ENCODE measurements around the gene DPP9.
A peak's percentile ranks its signal among the peaks of the same experiment; 100 is the strongest.
"Not testable (repeated sequence)": the region's sequence is repeated elsewhere in the genome, so short reads cannot be mapped to it uniquely, and the experiment has no call there.

The DPP9 gene

DNA sequence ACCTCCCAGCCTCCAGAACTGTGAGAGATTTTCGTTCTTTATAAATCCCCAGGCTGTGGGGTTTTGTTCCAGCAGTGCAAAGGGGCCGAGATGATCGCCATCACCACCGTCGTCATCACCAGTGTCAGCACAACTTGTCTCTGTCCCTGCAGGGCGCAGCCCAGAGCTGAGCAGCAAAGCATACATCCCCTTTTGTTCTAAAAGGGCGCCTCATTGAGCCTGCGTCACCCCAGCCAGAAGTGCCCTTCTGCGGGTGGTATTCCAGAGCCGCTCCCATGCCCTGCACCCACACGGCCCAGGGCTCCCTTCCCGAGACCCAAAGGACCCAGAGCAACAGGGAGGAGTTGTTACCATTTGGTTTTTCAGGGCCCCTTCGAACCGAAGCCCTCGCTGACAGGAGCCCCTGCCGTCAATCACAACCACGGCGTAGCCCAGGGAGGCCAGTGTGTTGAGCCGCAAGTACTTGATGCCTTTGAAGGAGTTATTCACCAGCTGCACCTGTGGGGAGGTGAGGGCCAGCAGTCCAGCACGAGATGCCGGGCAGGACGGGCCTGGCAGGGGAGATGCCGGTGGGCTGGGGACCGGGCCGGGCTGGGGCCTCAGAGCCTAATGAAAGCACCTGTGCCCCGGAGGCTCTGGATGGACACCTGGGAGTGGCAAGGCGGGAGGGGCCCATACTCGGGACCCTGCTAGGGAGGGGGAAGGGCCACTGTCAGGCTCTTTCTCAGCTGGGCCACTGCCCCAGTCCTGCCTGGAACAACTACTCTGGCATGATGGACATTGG, 39.1 kb downstream of the DPP9 start:
- peaks cover 48% of the 10 kb centered on the region for H3K36me3 Mint-ChIP-seq (ENCODE audit: insufficient read depth)
- H3K4me3 Mint-ChIP-seq = no peak overlapping the region
- DNase-seq (no peak), ATAC-seq (replicated peaks) (no peak)
- H3K9me3 Mint-ChIP-seq = no peaks in the 10 kb centered on the region
- H3K27ac Mint-ChIP-seq = no peak overlapping the region
- H3K4me1 Mint-ChIP-seq (ENCODE audit: low read depth in 2 of 2) = no peaks in the 10 kb centered on the region
- H3K27me3 Mint-ChIP-seq = no peaks in the 10 kb centered on the region

- H3K4me3 Mint-ChIP-seq = no peak overlapping the region
- ATAC-seq (replicated peaks) = no peak
- no peak overlapping the region for H3K27ac Mint-ChIP-seq
- no peaks in the 10 kb centered on the region for H3K9me3 Mint-ChIP-seq
- DNase-seq = no peak
- no peaks in the 10 kb centered on the region for H3K4me1 Mint-ChIP-seq (ENCODE audit: low read depth in 2 of 2)
- no peaks in the 10 kb centered on the region for H3K27me3 Mint-ChIP-seq
- H3K36me3 Mint-ChIP-seq (ENCODE audit: insufficient read depth) = peaks cover 57% of the 10 kb centered on the region
Measured at GRCh38 chr19:4682417-4683200, 41.0 kb downstream of the DPP9 start.

- not testable (repeated sequence) for DNase-seq; H3K27me3 Mint-ChIP-seq; H3K27ac Mint-ChIP-seq; H3K4me1 Mint-ChIP-seq (ENCODE audit: low read depth in 2 of 2); ATAC-seq (replicated peaks); H3K9me3 Mint-ChIP-seq; H3K4me3 Mint-ChIP-seq
- peaks cover 50% of the 10 kb centered on the region for H3K36me3 Mint-ChIP-seq (ENCODE audit: insufficient read depth)
Measured at GRCh38 chr19:4680021-4680420, 43.6 kb downstream of the DPP9 start.

GRCh38 chr19:4678881-4679790, 44.5 kb downstream of the DPP9 start:
- Mint-ChIP-seq H3K36me3 (ENCODE audit: insufficient read depth) (peaks cover 45% of the 10 kb centered on the region), H3K27me3 (no peaks in the 10 kb centered on the region), H3K27ac (no peak overlapping the region), H3K4me1 (ENCODE audit: low read depth in 2 of 2) (peaks cover 0 to 1% of the 10 kb centered on the region in 2 donors), H3K9me3 (no peaks in the 10 kb centered on the region), H3K4me3 (no peak overlapping the region)
- ATAC-seq (replicated peaks) = peak; percentile 36
- DNase-seq = no peak

DNA sequence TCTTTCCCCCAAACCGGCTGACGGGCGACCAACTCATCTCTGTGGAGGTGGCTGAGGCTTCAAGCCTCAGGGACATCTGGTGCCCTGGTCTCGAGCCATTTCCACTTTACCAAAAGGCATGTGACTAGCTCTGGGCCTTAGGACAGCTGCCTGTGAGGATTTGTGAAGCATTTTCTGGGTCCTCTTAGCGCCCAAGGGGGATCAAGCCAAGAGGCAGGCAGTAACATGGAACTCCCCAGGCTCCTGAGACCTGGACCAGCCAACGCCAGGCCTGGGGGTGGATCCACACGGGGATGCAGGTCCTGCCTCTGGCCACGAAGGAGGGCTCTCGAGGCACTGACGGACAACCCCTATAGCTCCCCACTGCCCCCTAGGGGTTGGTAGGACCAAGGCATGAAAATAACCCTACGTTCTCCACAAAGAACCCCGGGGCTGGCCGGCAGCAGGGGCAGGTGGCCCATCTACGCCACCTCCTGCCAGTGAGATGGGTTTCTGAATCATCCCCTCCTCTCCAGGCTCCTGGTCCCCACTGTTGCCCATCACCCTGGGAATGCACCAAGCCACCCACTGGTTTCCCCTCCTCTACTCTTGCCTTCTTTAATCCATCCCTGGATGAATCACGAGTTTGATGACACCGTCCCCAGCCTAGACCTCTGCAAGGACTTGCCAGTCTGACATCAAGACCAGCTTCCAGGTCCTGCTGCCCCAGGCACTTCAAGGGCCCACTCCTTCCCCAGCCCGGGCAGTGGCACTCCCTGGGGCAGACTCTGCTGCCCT, 46.5 kb downstream of the DPP9 start:
- DNase-seq = no peak
- no peaks in the 10 kb centered on the region for H3K27me3 Mint-ChIP-seq
- H3K4me3 Mint-ChIP-seq = no peak overlapping the region
- H3K36me3 Mint-ChIP-seq (ENCODE audit: insufficient read depth) = peaks cover 46% of the 10 kb centered on the region
- peaks cover 0 to 1% of the 10 kb centered on the region in 2 donors for H3K4me1 Mint-ChIP-seq (ENCODE audit: low read depth in 2 of 2)
- H3K27ac Mint-ChIP-seq = peak overlapping the region; percentile 49 to 57
- peak; percentile 27 for ATAC-seq (replicated peaks)
- H3K9me3 Mint-ChIP-seq = no peaks in the 10 kb centered on the region

- no peaks in the 10 kb centered on the region for H3K27me3 Mint-ChIP-seq
- no peaks in the 10 kb centered on the region for H3K9me3 Mint-ChIP-seq
- ATAC-seq (replicated peaks) (no peak), DNase-seq (no peak)
- H3K4me3 Mint-ChIP-seq = no peak overlapping the region
- peaks cover 37% of the 10 kb centered on the region for H3K36me3 Mint-ChIP-seq (ENCODE audit: insufficient read depth)
- peaks cover 0 to 1% of the 10 kb centered on the region in 2 donors for H3K4me1 Mint-ChIP-seq (ENCODE audit: low read depth in 2 of 2)
- no peak overlapping the region for H3K27ac Mint-ChIP-seq
Measured at GRCh38 chr19:4675346-4675745, 48.3 kb downstream of the DPP9 start.

GRCh38 chr19:4673726-4674125, 49.9 kb downstream of the DPP9 start:
- ATAC-seq (replicated peaks) = no peak
- Mint-ChIP-seq H3K4me1 (ENCODE audit: low read depth in 2 of 2) (peaks cover 10 to 11% of the 10 kb centered on the region in 2 donors), H3K9me3 (no peaks in the 10 kb centered on the region), H3K4me3 (no peak overlapping the region), H3K36me3 (ENCODE audit: insufficient read depth) (peaks cover 37% of the 10 kb centered on the region), H3K27ac (peak overlapping the region in 1 of 2 donors; percentile 60), H3K27me3 (no peaks in the 10 kb centered on the region)
- DNase-seq = no peak

DNA sequence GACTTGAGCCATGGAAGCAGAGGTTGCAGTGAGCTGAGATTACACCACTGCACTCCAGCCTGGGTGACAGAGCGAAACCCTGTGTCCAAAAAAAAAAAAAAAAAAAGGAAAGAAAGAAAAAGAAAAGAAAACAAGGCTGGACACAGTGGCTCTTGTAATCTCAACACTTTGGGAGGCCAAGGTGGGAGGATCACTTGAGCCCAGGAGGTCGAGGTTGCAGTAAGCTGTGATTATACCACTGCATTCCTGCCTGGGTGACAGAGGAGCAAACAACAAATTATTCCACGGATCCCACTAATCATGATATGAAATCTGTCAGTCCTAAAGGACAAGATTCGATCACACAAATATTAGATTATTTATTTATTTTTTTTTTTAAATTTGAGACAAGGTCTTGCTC, 50.4 kb downstream of the DPP9 start:
- no peaks in the 10 kb centered on the region for H3K27me3 Mint-ChIP-seq
- H3K9me3 Mint-ChIP-seq = no peaks in the 10 kb centered on the region
- H3K27ac Mint-ChIP-seq = peak overlapping the region in 1 of 2 donors; percentile 46
- peaks cover 41% of the 10 kb centered on the region for H3K36me3 Mint-ChIP-seq (ENCODE audit: insufficient read depth)
- no peak overlapping the region for H3K4me3 Mint-ChIP-seq
- ATAC-seq (replicated peaks) (no peak), DNase-seq (no peak)
- peaks cover 12% of the 10 kb centered on the region in 2 donors for H3K4me1 Mint-ChIP-seq (ENCODE audit: low read depth in 2 of 2)

GRCh38 chr19:4671185-4671851, 52.3 kb downstream of the DPP9 start:
- H3K27ac Mint-ChIP-seq = peak overlapping the region in 1 of 2 donors; percentile 86
- H3K27me3 Mint-ChIP-seq = no peaks in the 10 kb centered on the region
- H3K4me1 Mint-ChIP-seq (ENCODE audit: low read depth in 2 of 2) = peaks cover 11 to 12% of the 10 kb centered on the region in 2 donors
- H3K36me3 Mint-ChIP-seq (ENCODE audit: insufficient read depth) = peaks cover 50% of the 10 kb centered on the region
- H3K9me3 Mint-ChIP-seq = no peaks in the 10 kb centered on the region
- peak overlapping the region; percentile 85 to 87 for H3K4me3 Mint-ChIP-seq
- no peak for DNase-seq
- no peak for ATAC-seq (replicated peaks)

DNA sequence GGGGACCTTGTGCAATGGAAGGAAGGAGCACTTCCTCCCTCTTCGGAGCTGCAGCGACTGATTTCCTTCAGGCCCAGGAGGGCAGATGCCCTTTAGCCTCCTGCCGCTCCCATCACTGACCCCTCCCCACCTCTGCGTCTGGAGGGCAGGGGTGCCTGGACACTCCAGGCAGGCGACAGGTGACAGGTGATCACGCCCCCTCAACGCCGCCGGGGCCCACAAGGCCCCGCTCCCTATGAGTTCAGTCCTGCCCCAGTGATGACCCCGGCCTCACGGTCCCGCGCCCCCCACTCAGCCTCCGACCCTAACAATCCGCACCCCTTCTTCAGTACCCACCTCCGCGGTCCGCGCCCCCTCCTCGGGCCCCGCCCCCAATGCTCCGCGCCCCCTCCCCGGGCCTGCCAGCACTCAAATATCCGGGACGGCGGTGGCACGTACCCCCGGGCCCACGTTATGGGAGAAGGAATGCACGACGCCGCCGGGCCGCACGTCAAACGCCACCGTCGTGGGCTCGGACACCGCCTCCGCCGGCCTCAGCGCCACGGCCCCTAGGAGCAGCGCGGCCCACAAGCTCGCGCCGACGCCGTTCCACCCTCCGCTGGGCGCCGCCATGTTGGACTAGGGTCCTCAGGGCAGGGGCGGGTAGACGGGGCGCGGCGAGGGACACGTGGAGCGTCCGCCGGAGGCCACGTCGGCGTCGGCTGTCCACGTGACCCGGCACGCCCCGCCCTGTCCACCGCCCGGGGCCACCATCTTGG, 53.7 kb downstream of the DPP9 start, which contains the start of gene MYDGF:
Gene MYDGF, minus strand, starts transcription at position 620 of the 758 bp plus-strand sequence. Its CDS starts 8 bp downstream, at position 612.
- Mint-ChIP-seq H3K4me3 (peak within 1 kb of the TSS; percentile 85 to 87), H3K4me1 (ENCODE audit: low read depth in 2 of 2) (peaks cover 12% of the 10 kb centered on the region in 2 donors), H3K27ac (peak within 1 kb of the TSS; percentile 86 to 87), H3K9me3 (no peaks in the 10 kb centered on the region), H3K36me3 (ENCODE audit: insufficient read depth) (peaks cover 50% of the 10 kb centered on the region), H3K27me3 (no peaks in the 10 kb centered on the region)
- peak; percentile 87 to 93 (median 92) for DNase-seq
- peak; percentile 98 for ATAC-seq (replicated peaks)

- DNase-seq (no peak), ATAC-seq (replicated peaks) (no peak)
- Mint-ChIP-seq H3K27ac (peak overlapping the region in 1 of 2 donors; percentile 83), H3K9me3 (no peaks in the 10 kb centered on the region), H3K4me3 (no peak overlapping the region), H3K36me3 (ENCODE audit: insufficient read depth) (peaks cover 55% of the 10 kb centered on the region), H3K27me3 (no peaks in the 10 kb centered on the region), H3K4me1 (ENCODE audit: low read depth in 2 of 2) (peaks cover 17% of the 10 kb centered on the region in 2 donors)
Measured at GRCh38 chr19:4664642-4665041, 59.0 kb downstream of the DPP9 start.
